ENCODE data around the gene ARL6IP5. TPM values are rescaled to one million over a fixed set of nuclear protein-coding genes. Genes with fewer than 3 reads are reported as not detected.

The ARL6IP5 gene
- total RNA-seq, 1 donor = 91.2 TPM

- Histone ChIP-seq H3K9me3 (ENCODE audit: low read depth, low read length) (no peaks in the 10 kb centered on the region), H3K4me1 (ENCODE audit: insufficient read depth, low read length) (peaks cover 15% of the 10 kb centered on the region), H3K4me3 (ENCODE audit: insufficient read depth, low read length) (peak within 1 kb of the TSS; percentile 89), H3K79me2 (ENCODE audit: insufficient read depth, low read length) (peaks cover 51% of the 10 kb centered on the region), H4K20me1 (ENCODE audit: insufficient read depth, low read length) (peaks cover 33% of the 10 kb centered on the region), H3K4me2 (ENCODE audit: insufficient read depth, low read length) (peak within 1 kb of the TSS; percentile 85), H3K27ac (ENCODE audit: low read depth, low read length) (peak within 1 kb of the TSS; percentile 95), H2AFZ (ENCODE audit: low read length) (peak within 1 kb of the TSS; percentile 87), H3K27me3 (ENCODE audit: insufficient read depth, low read length) (no peaks in the 10 kb centered on the region), H3K36me3 (ENCODE audit: insufficient read depth, low read length) (peaks cover 43% of the 10 kb centered on the region)
- DNase-seq (ENCODE audit: insufficient read length, low spot score, missing footprints) = peak; percentile 94
- no peak for TF ChIP-seq CTCF (IDR thresholded peaks at IDR 0.05; ENCODE audit: extremely low read depth, low read depth, low read length)
Observed at GRCh38 chr3:69051756-69052471, 32.8 kb upstream of the ARL6IP5 start, which contains the start of gene TMF1. Gene TMF1, minus strand, starts transcription at chr3:69052333. Its CDS starts 247 bp downstream, at chr3:69052086.

GRCh38 chr3:69052472-69052898 lies 32.3 kb upstream of the ARL6IP5 start:
- TF ChIP-seq CTCF (IDR thresholded peaks at IDR 0.05; ENCODE audit: extremely low read depth, low read depth, low read length) = no peak
- H2AFZ ChIP-seq (ENCODE audit: low read length) = peak overlapping the region; percentile 79
- H3K27me3 ChIP-seq (ENCODE audit: insufficient read depth, low read length) = no peaks in the 10 kb centered on the region
- H3K4me1 ChIP-seq (ENCODE audit: insufficient read depth, low read length) = peaks cover 10% of the 10 kb centered on the region
- peak overlapping the region; percentile 89 for H3K4me3 ChIP-seq (ENCODE audit: insufficient read depth, low read length)
- no peak for DNase-seq (ENCODE audit: insufficient read length, low spot score, missing footprints)
- peaks cover 43% of the 10 kb centered on the region for H3K36me3 ChIP-seq (ENCODE audit: insufficient read depth, low read length)
- peak overlapping the region; percentile 95 for H3K27ac ChIP-seq (ENCODE audit: low read depth, low read length)
- H4K20me1 ChIP-seq (ENCODE audit: insufficient read depth, low read length) = peaks cover 27% of the 10 kb centered on the region
- H3K4me2 ChIP-seq (ENCODE audit: insufficient read depth, low read length) = peak overlapping the region; percentile 85
- H3K9me3 ChIP-seq (ENCODE audit: low read depth, low read length) = no peaks in the 10 kb centered on the region
- H3K79me2 ChIP-seq (ENCODE audit: insufficient read depth, low read length) = peaks cover 45% of the 10 kb centered on the region

GRCh38 chr3:69058180-69058946 lies 26.4 kb upstream of the ARL6IP5 start:
- TF ChIP-seq CTCF (IDR thresholded peaks at IDR 0.05; ENCODE audit: extremely low read depth, low read depth, low read length) = no peak
- Histone ChIP-seq H3K4me3 (ENCODE audit: insufficient read depth, low read length) (no peak overlapping the region), H2AFZ (ENCODE audit: low read length) (no peak overlapping the region), H3K27ac (ENCODE audit: low read depth, low read length) (no peak overlapping the region), H3K27me3 (ENCODE audit: insufficient read depth, low read length) (no peaks in the 10 kb centered on the region), H3K36me3 (ENCODE audit: insufficient read depth, low read length) (peaks cover 81% of the 10 kb centered on the region), H3K4me1 (ENCODE audit: insufficient read depth, low read length) (no peaks in the 10 kb centered on the region), H3K4me2 (ENCODE audit: insufficient read depth, low read length) (no peak overlapping the region), H3K79me2 (ENCODE audit: insufficient read depth, low read length) (no peaks in the 10 kb centered on the region), H3K9me3 (ENCODE audit: low read depth, low read length) (no peaks in the 10 kb centered on the region), H4K20me1 (ENCODE audit: insufficient read depth, low read length) (no peaks in the 10 kb centered on the region)
- no peak for DNase-seq (ENCODE audit: insufficient read length, low spot score, missing footprints)

- Histone ChIP-seq H4K20me1 (ENCODE audit: insufficient read depth, low read length) (no peaks in the 10 kb centered on the region), H3K4me1 (ENCODE audit: insufficient read depth, low read length) (no peaks in the 10 kb centered on the region), H3K9me3 (ENCODE audit: low read depth, low read length) (no peaks in the 10 kb centered on the region), H3K4me2 (ENCODE audit: insufficient read depth, low read length) (no peak overlapping the region), H3K4me3 (ENCODE audit: insufficient read depth, low read length) (no peak overlapping the region), H3K36me3 (ENCODE audit: insufficient read depth, low read length) (peaks cover 82% of the 10 kb centered on the region), H3K79me2 (ENCODE audit: insufficient read depth, low read length) (no peaks in the 10 kb centered on the region), H2AFZ (ENCODE audit: low read length) (no peak overlapping the region), H3K27ac (ENCODE audit: low read depth, low read length) (no peak overlapping the region), H3K27me3 (ENCODE audit: insufficient read depth, low read length) (no peaks in the 10 kb centered on the region)
- DNase-seq (ENCODE audit: insufficient read length, low spot score, missing footprints) = no peak
- no peak for TF ChIP-seq CTCF (IDR thresholded peaks at IDR 0.05; ENCODE audit: extremely low read depth, low read depth, low read length)
Observed at GRCh38 chr3:69058947-69059224, 25.9 kb upstream of the ARL6IP5 start.
